ENCODE results near the gene PLA2G4F.
A peak's percentile ranks its signal among the peaks of the same experiment; 100 is the strongest.

The PLA2G4F gene

DNA sequence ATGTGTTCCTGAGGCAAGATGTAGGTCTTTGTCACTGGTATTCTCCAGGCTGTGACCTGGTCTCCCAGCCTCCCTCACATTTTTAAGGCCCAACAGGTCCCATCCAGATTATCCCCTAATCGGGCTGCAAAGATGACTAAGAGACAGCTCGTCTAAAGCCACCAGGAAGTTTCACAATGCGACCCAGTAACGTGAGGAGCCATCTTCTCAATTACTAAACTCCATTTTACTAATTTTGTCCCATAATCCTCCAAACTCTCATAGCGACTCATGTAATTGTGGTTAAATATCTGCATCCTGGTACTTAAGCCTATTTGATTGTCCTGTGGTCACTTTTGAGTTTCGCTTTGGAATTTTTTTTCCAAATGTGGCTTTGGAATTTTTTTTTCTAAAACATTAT, 8.7 kb upstream of the PLA2G4F start:
- no peak for ATAC-seq
- DNase-seq: no peak

DNA sequence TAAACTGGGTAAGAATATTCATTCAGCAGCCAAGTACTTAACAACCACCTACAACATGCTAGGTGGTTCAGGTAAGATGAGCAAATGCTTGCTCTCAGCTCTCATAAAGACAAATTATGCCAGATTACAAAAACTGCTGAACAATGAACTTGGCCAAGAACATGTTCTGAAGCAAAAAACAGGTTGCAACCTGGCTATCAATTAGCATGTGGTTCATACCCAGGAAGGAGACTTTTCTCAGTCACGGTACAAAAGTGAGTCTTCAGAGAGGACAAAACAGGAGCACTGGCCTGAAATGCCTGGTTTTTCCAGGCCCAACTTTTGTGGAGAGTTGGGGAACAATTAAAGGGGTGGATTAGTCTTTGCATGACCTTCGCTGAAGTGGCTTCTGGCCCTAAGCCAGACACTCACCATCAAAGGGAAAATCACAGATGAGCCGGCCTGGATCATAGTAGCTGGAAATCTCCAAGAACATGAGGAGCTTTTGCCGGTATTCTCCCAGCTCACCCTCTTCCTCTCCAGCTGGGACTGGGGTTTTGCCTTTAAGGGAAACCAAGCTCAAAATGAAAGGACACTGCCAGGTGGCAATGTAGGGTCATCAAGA, 7.6 kb upstream of the PLA2G4F start:
- no peak for DNase-seq

DNA sequence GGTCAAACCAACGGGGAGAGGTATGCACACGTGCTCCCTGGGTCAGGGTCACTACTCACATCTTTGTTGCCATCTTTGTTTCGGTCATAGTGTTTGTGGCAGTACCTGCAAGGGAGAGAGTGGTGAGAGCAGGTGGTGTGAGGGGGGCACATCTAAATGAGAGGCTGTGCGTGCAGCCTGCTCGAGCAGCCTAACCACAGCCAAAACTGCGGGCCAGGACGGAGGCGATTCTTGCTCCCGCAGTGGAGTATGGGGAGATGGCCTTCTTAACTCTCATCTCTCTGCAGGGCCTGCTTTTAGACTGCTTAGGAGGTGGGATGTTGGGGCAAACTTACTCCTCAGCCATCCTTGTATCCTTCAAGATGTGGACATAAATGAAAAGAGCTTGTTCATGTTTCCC, 6.9 kb upstream of the PLA2G4F start:
- ATAC-seq (no peak), DNase-seq (no peak)

More for the DNA sequence above, 7.6 kb upstream of the PLA2G4F start:
- ATAC-seq: no peak

DNA sequence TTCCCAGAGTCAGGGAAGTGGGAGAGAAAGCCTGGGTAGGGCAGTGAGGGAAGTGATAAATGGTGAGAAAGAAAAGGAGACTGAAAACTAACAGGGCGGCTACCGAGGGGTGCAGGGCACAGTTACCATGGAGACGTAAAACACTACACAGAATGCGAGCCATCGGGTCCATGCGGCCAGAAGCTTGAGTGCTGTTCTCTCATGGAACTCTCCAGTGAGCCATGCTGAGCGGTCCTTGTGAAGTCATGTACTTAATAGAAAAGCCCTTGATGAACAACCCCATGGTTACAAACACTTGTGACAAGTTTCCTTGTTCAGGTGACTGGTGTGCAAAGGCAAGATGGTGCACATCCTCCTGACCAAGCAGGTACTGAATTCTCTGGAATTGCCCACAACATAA, 3.7 kb upstream of the PLA2G4F start:
- DNase-seq (no peak), ATAC-seq (no peak)

DNA sequence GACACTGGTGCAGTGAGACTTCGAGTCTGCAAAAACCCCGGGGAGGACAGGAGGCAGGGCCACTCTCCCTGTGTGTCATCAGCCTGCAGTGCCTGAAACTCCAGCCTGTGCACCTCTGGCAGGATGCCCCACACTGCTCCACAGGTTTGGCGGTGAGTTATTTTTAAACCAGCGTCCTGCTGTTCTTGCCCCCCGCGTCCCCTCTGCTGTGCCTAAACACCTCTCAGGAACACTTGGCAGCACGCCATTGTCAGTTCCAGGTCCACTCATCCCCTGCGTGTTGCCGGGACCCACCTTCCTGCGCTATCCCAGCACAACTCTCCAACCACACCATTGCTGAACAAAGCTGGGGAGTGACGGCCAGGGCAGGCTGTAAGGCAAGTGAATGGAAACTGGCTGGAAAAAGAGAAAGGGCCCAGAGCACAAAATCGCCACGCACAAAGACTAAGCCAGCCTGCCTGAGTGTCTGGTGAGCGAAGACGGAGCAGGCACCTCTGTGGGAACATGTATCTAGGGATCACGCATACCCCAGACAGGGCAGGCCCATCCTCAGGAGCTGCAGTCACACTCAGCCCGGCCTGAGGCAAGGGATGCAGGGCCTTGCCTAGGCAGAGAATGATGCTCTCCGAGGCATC, 3.1 kb upstream of the PLA2G4F start:
- no peak for ATAC-seq
- DNase-seq: no peak

DNA sequence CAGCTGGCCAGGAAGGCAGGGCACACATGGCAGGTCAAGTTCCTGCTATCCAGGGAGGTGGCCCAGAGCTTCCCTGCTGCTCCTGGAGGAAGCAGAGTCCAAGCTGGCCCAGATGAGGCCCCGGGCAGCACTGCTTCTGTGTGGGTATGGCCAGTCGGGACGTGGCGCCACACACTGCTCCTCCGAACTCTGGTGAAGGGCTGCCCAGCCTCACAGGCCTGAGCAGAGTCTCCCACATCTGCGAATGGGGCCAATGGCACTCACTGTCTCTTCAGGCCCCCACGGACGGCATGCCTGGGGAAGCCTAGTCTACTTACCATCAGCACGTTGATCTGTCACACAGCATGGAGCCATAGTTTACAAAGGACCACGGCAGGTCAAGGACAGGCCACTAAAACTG, 2.5 kb upstream of the PLA2G4F start:
- DNase-seq (no peak), ATAC-seq (no peak)

DNA sequence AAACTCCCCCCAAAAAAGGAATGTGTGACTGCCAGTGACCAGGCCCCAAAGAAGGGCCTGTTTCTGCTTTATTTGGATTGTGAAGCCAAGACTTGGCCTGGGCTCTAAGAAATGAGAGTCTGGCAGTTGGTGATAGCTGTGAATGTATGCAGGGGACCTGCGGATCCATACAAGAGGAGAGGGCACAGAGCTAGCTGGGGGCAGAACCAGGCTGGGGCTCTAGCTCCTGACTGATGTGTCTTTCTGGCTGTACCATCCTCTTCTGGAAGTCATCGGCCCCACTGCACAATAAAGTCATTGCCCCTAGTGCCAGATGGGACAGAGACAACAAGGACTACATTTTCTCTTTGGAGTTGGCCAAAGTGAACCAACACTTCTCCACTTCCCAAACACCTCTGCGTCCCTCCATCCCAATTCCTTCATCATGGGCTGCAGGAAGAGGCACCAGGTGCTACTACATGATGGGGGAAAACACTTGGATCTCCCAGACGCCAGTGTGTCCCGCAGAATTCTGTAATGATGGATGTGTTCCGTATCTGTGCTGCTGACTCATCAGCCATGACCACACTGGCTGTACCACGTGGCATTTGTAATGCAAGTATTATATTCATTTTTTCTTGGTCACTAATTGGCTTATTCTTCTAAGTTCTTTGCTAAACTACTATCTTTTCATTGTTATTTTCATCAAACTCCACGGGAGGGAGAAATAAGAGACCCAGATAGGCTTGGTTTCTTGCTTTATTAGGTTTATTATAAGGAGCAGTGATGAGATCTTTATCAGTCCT, 1.7 kb upstream of the PLA2G4F start:
- ATAC-seq (peak; percentile 28), DNase-seq (no peak)

DNA sequence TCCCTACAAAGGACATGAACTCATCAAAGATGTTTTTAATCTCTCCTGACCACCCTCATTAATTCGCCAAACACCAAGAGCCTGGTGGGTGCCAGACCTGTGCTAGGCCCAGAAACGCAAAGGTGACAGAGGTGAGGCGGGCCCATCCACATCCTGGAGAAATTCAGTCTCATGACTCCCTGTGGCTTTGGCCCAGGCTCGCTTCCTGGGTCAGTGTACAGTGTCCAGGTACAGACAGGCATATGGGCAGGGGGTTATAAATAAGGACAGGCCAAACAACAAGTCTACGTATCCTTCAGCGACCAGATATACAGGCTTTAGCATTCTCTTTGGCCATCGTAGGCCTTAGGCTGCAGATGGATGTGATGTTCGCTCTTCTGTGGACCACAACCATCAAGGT, 945 bp upstream of the PLA2G4F start:
- DNase-seq: no peak
- ATAC-seq: no peak

DNA sequence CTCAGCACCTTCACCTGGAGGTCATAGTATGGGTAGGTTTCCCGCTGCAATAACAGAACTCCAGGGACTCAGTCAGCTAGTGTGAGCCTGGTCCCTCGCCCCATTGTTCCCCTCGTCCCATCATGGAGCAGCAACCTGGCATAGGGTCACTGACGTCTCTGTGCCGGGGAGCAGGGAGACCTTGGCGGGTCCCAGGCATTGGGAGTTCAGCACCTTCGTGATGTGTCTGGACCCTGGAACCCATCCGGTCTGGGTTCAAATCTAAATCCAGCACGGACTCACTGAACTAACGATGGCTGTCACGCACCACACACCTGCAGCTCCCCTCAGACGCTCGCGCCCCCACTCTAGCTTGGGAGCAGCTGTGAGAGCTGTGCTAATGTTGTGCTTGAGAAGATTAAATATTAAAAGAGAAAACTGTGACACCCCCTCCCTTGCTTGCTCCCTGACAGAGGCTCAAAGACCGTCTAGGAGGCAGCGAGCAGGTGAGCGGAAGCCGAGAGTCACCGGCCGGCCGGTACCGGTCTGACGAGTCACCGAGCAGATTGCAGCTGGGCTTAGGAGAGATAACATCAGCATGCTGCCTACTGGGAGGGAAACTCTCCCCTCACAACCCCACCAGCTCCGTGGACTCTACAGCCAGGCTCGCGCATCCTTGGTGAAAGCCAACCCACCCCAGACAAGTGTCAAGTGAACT, 742 bp downstream of the PLA2G4F start:
- no peak for DNase-seq
- no peak for ATAC-seq

DNA sequence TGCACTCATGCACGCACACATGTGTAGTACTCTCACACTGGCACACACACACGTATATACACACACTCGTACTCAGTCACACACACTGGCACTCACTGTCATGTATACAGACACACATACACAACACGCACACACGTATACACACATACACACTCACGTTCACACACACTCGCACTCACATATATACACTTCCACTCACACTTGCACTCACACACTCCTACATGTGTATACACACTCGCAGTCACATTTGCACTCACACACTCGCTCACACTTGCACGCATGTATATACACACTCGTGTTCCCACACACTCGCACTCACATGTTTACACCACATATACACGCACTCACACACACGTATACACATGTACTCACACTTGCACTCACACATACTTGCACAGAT, 1.5 kb downstream of the PLA2G4F start:
- no peak for ATAC-seq
- no peak for DNase-seq

DNA sequence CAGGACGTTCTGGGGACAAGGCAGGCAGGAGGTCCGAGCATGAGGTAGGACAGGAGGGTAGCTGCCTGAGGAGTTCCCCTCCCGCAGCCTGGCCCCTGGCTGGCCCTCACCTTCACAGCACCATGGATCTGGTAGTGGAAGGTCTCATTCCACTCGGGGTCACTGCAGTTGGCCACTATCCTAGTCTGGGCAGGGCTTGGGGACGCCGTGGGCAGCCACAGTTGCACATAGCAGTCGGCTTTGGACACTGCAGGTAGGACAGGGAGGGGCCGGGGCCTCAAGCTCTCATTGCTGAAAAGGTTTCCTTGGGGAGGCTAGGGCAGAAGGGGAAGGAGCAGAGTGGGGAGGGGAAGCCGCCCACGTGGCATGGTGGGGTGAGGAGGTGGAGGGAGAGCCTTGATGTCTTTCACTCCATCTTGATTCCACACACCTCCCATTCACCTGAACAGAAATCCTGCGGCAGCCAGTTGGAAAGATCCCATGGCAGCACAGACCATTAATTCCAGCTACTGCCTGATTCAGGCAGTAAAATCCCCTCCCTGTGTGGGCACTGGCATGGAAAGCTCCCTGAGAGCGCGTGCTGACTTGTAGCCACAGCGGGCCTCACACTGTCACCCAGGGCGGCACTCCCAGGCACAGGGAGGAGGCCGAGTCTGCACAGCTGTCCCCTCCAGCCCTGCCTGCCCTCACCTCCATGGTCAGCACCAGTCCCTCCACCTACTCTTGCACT, 2.1 kb downstream of the PLA2G4F start:
- DNase-seq (no peak), ATAC-seq (no peak)

DNA sequence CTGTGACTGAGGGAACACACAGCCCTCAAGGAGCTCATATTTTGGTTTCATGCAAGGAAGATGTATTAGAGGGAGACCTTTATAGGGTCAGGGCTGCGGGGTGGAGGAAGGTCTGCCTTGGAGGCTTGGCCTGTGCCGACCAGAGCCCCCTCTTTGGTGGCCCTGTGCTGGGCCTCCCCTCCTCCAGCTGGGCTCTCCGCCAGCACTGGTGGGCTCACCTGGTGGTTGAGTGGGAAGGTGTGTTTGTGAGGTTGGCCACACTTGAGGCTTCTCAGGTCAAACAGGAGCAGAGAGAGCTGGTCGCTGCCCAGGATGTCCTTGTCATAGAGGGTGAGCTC, 2.6 kb downstream of the PLA2G4F start:
- ATAC-seq (no peak), DNase-seq (no peak)

DNA sequence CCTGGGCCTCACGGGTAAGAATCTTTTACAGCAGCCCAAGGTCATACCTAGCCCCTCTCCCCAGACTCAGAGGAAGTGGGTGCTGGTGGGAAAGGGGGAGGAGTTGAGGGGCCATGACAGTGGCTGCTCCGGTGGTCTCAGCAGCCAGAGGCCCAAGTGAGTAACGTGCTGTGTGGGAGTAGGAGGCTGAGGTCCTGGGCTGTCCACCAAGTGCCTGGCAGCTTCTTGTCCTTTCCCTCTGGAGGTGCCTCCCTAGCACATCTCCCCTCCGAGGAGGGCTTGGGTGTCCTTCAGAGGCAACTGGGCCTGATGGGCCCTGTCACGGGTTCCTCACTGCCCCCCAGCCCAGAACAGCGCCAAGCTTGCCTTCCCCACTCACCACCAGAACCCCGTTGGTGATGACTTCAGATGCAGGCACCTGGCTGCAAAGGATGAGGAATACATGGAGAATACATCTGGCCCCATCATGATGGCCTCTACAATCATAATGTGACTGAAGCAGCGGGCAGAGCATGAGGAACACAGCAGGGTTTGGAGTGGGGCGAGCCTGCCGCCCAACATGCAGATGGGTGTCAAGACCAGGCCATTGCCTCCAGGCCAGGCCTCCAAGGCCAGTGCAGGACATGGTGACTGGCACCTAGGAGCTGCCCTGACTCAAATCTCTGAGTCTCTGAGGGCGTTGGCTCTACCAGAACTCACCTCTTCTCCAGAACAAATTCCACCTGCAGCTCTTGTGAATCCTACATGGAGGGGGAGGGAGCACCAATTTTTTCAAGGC, 3.3 kb downstream of the PLA2G4F start:
- ATAC-seq: no peak

DNA sequence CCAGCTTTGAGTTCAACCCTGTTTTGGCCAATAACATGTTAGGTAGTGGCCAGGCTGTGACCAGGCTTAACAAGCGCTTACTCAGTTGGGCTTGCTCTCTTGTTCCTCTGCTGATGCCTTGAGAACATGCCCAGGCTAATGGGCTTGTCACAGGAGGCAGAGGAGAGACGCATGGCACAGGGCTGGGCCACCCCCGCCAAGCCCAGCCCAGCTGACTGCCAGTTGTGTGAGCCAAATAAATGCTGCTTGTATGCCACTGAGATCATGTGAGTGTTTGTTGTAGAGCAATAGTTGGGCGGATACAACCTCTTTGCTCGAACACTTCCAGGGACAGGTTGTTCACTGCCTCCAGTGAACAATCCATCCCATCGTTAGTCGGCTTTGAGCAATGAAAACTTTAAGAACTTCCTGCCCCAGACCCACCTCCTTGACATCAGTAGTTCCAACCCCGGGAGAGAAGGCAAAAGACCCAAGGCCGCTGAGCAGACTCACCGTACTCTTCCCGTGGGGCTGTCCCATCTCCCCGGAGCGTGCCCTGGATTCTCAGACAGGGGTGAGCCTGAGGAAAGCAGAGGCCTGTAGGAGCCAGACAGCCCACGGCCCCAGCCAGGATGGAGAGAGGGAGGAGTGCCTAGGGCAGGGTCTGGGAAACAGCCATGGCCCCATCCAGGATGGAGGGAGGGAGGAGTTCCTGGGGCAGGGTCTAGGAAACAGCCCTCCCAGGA, 4.1 kb downstream of the PLA2G4F start:
- ATAC-seq: no peak
- no peak for DNase-seq

More for the DNA sequence above, 3.3 kb downstream of the PLA2G4F start:
- DNase-seq: no peak

DNA sequence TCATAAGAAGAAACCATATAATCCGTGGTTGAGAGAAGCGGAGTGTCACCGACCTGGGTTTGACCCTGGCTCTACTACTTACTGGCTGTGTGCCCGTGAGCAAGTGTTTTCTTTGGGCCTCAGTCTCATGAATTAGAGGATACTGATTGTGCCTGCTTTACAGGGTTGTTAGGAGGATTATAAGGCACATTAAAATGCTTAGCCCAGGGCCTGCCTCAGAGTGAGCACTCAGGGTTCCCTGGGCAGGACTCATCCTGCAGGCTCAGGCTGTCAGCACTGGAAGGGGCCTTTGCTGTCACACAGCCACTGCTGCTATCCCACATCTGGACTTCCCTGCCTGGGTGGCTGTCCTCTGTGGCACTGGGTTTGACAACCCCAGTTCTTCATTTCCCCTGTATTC, 4.7 kb downstream of the PLA2G4F start:
- no peak for DNase-seq
- ATAC-seq: no peak

DNA sequence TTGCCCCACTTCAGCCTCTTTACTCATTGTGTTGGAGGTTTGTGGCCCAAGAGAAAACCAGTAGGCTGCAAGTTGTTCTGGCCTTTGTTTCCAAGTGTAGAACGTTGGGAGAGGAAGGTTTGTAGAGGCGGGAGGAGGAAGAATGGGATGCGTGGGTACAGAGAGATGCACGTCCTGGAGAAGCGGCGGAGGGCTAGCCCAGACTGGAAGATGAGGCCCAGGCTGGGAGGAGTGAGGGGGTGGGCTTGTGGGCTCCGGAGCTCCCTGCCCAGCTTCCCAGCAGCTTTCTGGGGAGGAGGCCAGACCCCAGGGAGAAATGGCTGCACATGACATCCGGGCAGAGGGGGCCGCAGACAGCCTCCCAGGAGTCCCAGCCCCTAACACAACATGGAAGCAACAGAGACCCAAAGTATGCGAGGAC, 5.3 kb downstream of the PLA2G4F start:
- ATAC-seq (no peak), DNase-seq (no peak)

DNA sequence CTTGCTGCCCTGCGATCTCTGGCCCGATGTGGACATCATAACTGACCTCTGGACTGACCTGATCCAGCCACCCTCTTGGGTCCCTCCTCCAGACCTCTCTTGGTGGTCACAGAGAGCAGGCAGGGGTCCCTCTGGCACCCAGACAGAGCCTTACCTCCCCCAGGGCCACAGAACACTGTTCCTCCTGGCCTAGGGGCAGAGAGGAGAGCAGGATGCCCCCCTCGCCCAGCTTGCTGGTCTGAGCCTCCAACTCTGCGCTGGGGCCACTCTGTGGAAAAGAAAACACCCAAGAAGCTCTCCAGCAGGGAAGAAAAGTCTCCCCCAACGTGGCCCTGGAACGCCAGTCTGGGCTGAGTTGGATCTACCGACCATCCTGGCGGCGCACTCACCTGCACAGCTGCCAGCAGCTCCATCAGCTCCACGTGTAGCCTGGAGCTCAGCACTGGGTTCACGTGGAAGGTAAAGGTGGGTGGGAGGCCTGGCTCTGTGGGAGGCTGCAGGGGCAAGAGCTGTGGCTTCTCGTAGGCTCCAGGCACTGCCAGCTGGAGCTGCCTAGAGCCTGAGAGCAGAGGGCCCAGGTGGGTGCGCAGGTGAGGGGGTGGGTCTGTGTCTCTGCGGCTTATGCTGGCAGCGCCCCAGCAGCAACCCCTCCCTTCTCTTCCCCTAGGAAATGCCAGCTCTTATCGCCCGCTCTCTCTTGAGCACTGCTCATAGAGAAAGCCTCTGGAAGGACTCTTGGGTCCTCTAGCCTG, 6.0 kb downstream of the PLA2G4F start:
- no peak for DNase-seq
- no peak for ATAC-seq

DNA sequence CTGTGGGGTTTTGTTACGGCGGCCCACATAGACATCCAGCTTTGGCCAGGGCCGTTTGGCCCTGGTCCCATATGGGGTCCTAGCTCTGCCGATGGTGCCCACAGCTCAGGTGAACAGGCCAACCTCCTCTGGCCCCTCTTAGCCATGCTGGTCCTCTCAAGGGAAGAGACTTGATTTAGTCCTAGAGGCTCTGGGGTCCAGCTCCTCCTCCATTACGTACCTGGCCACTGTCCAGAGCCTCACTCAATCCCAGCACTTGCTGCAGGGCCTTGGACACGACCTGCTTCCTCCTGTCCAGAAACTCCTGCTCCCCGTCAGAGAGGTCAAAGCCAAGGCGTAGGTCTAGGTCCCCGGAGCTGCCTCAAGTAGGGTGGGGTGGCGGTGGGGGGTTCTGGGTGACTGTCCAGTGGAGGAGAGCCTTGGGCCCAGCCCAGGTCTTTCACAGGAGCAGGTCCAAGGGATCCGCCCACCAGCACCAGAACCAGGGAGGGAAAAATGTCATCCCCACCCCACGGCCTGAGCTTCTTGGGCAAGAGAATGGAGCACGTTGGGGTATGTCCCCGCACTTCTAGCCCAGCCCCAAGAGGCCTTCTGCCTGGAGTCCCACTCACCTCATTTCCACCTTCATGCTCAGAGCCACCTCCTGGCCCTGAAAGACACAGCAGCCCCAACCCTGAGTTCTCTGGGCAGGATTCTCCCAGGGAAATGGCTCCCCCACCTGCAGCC, 6.8 kb downstream of the PLA2G4F start:
- ATAC-seq: no peak

DNA sequence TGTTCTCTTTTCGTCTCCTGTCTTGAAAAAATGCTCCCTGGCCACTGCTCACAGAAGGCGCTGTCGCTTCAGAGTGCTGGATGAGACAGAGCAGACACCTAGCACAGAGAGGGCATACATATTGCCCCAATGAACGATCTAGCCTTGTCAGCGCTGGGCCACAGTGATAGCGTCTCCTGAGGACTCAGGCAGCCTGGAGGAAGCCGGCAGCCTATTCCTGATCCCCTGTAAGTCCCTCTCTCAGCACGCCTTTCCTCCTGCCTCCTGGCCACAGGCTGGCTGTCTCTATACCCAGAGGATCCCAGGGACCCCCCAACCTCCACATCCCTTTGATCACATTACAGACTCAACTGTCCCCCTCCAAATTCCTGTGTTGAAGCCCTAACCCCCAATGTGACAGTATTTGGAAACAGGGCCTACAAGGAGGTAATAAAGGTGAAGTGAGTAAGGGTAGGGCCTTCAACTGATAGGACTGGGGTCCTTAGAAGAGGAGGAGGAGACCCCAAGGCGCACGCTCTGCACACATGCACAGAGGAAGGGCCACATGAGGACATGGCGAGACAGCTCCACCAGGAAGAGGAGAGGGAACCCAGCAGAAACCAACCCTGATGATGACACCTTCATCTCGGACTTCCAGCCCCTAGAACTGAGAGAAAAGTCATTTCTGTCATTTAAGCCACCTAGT, 7.5 kb downstream of the PLA2G4F start:
- DNase-seq (no peak), ATAC-seq (no peak)

More for the DNA sequence above, 6.8 kb downstream of the PLA2G4F start:
- no peak for DNase-seq

All from stimulated activated naive CD8-positive, alpha-beta T cell treated with anti-CD3 and anti-CD28 coated beads, Interleukin-15, Interleukin-2, amounts not matched to agents 100 U/mL and 50 U/mL, for 24 hours (primary cell).